HG03521 (cell line): ENCODE data around the gene SMARCAL1.
"Not testable (repeated sequence)": the region's sequence is repeated elsewhere in the genome, so short reads cannot be mapped to it uniquely, and the experiment has no call there.

ENCODE experiments used
- ATAC-seq: cut with Tn5 transposase; IDR thresholded peaks from one replicate; pipeline ENCODE4 v1.9.1; 2021; ENCODE audit warnings: mild to moderate bottlenecking, moderate library complexity; ENCODE audit not compliant: unreplicated experiment

SMARCAL1 gene

GRCh38 chr2:216412022-216412999, at the start of gene SMARCAL1:
TSS of gene SMARCAL1 (plus strand) at chr2:216412484. CDS start at chr2:216414705, 2,221 bp downstream.
- peak; percentile 91 for ATAC-seq

GRCh38 chr2:216362730-216363129, 49.6 kb upstream of the SMARCAL1 start:
- ATAC-seq: no peak

GRCh38 chr2:216363221-216363620, 49.1 kb upstream of the SMARCAL1 start:
- no peak for ATAC-seq

GRCh38 chr2:216365518-216365917, 46.8 kb upstream of the SMARCAL1 start:
- no peak for ATAC-seq

DNA sequence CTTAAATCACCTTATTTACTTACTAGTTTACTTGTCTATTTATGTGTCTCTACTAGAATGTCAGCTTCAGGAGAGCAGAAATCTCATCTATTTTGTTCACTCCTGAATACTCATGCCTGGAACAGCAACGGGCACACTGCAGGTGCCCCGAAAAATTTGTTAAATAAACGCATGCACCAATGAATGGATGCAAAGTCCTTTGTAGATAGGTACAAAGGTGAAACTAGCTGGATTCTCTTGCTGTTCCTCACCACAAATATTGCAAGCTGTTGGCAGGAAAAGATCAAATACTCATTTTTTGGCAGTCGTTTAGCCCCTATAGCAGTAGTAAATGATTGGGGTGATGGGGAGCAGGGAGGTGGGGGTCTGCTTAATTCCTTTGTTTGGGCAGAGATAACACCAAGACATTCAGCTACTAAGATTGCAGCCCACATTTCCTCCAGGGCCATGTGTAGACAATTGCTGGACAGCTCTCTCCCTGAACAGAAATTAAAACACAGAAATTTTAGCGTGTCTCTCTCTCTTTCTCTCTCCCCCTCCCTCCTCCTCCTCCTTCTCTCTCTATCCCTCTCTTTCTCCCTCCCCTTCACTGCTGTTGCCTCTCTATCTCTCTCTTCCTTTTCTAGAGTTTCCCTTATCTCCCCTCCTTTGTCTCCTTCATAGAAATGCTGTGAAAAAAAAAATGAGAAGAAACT, 45.4 kb upstream of the SMARCAL1 start:
- ATAC-seq: no peak

DNA sequence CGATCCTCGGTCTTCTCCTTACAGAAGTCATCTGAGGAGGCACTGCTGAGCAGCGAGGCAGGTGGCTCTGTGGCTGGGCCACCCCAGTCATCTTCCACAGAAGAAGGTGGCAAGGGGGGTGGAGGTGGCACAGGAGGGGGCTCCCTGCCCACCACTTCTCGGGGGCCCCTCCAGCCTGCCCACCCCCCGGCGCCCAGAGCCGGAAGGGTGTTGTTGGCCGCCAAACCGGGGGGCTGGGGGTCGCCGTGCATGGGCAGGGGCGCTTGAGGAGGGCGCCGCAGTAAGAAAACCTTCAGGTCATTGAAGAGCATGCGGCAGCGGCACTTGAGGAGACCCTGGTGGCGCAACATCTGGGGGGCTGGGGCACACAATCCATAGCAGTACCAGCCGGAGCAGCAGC, 42.5 kb upstream of the SMARCAL1 start:
- no peak for ATAC-seq

- ATAC-seq: no peak
These were observed 41.1 kb upstream of the SMARCAL1 start for GRCh38 chr2:216370961-216371712.

DNA sequence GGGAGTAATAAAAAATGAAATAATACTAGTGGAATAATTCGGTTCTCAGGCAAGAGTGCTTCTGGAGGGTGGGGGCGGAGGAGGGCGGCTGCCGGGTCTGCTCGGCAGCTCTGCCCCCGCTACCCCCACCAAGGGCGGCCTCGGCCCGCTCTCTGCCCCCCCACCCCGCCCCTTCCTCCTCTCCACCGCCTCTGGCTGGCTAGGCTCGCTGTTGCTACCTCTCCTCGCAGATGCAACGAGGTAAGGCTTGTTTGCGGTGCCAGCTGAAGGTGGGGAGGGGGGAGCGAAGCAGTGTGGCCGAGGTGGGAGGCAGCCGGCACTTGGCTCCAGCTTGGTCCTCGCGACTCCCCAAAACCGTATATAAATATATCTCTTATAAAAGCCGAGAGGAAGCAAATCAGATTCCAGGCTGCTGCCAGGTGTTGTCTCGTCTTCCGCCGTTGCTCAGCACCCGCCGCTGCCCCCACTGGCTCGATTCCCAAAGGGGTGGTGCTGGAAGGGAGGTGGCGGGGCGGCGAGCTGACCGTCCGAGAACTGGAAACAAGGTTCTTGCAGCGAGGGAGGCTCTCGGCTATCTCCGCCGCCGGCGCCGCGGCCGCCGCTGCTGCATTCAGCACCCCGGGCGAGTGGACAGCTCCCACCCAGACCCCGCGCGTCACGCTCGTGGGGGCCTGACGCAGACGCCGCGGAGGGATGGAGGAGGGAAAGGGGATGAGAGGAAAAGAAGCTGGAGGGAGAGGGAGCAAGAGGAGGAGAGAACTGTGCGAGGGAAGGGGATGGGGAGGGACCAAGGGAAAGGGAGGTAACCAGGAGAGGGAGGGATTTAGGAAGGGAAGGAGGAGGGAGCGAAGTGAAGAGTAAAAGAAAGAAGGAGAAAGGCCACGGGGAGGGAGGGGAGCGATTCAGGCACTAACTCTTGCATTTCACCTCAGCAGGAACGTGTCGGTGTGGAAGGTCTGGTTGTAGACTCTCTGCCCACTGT, 40.3 kb upstream of the SMARCAL1 start, which contains the start of gene MARCHF4:
MARCHF4 (minus strand) TSS at position 763 of the 982 bp plus-strand sequence. CDS start 2,223 bp downstream, outside the sequence.
- ATAC-seq: peak; percentile 51

GRCh38 chr2:216372761-216373291, 39.5 kb upstream of the SMARCAL1 start:
- no peak for ATAC-seq

DNA sequence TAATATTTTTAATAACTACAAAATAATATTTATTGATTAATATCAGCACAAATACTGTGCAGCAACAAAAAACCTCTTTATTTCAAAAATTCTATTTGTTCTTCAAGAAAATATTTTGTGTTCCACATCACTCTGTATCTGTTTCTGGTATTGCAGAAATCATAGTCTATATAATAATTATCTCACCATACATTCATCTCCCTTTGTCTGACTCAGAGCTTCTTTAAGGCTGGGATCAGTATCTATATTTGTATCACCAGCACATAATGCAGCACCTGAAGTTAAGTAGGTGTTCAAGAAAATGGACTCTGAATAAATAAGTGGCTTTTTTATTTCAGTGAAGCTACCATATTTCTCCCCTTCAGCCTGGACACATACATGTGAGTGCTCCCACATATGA, 38.4 kb upstream of the SMARCAL1 start:
- no peak for ATAC-seq

GRCh38 chr2:216375286-216375685, 37.0 kb upstream of the SMARCAL1 start:
- ATAC-seq: no peak

DNA sequence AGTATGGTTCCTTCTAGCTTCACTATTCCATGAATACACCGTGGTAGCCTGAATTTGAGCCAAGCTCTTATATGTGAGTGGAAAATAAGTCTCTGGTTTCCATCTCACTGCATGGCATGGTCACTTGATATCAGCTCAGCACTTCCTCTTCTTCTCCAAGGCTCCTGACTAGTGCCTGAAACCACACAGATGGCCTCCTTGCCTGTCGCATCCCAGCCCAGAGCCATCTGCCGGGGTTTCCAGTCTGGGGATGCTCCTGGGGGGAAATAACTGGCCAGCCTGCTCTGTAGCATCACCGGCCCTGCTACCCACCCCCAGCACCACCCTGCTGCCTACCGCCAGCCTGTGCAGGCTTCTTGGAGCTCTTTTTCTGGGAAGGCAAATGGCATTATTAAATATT, 32.3 kb upstream of the SMARCAL1 start:
- ATAC-seq: no peak

DNA sequence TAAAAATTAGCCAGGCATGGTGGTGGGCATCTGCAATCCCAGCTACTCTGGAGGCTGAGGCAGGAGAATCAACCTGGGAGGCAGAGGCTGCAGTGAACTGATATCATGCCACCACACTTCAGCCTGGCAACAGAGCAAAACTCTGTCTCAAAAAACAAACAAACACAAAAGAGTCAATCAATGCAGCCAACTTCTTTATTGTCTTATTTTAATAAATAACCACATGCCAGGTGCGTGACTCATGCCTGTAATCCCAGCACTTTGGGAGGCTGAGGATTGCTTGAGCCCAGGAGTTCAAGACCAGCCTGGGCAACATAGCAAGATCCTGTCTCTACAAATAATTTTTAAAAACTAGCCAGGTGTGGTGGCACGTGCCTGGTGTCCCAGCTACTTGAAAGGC, 27.9 kb upstream of the SMARCAL1 start:
- ATAC-seq: not testable (repeated sequence)

GRCh38 chr2:216385478-216385877, 26.8 kb upstream of the SMARCAL1 start:
- ATAC-seq: no peak

DNA sequence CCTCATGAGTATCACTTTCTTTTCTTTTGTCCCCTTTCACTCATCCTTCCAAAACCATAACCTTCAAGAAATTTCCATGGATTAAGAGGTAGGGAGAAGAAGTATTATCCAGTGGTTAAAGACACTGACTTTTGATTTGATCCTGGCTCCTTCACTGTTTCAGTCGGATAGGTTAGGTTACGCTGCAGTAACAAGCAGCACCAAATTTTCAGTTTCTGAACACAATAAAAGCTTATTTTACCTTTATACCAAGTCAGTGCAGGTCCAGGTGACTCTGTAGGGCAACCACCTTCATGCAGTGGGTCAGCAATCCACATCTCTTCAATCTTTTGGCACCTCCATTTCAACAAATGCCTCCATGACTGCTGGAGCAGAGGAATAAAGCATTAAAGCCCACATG, 25.0 kb upstream of the SMARCAL1 start:
- ATAC-seq: no peak

GRCh38 chr2:216388046-216388884, 24.0 kb upstream of the SMARCAL1 start:
- ATAC-seq: no peak

- no peak for ATAC-seq
These were observed 22.7 kb upstream of the SMARCAL1 start for GRCh38 chr2:216389570-216389969.

- ATAC-seq: no peak
These were observed 20.9 kb upstream of the SMARCAL1 start for GRCh38 chr2:216391401-216391800.
